Heart left ventricle (tissue), 16 donors: ENCODE measurements around the gene SLC25A42. TPM values are rescaled to one million over a fixed set of nuclear protein-coding genes. Genes with fewer than 3 reads are reported as not detected.
A peak's percentile ranks its signal among the peaks of the same experiment; 100 is the strongest.

Source experiments
- ATAC-seq, 4 donors: fragments of 200-7000 bp; cut with Tn5 transposase; one replicate each; pipeline ENCODE4 v1.9.1; 2020 to 2022; ENCODE audit warnings: moderate library complexity in 4 of 4, mild to moderate bottlenecking in 3 of 4, moderate number of reproducible peaks in 1 of 4
- DNase-seq, 5 donors: peaks; one replicate each; pipeline ENCODE4 v3.0.0-alpha.2; 2020
- H3K27ac ChIP-seq, 12 donors: fragments of 200-600 bp; sonication (generic) in 4 of 12; one replicate each; pipeline versions ENCODE4 v1.5.0 to v1.8.0; 2016 to 2022; ENCODE audit warnings: mild to moderate bottlenecking in 2 of 12
- H3K27me3 ChIP-seq, 9 donors: fragments of 200-600 bp; sonication (generic) in 2 of 9; one replicate each; pipeline versions ENCODE4 v1.5.1 to v1.8.0; 2016 to 2022; ENCODE audit warnings: mild to moderate bottlenecking in 3 of 9
- H3K36me3 ChIP-seq, 9 donors: fragments of 200-600 bp; sonication (generic) in 2 of 9; one replicate each; pipeline versions ENCODE4 v1.5.0 to v1.8.0; 2018 to 2022; ENCODE audit warnings: mild to moderate bottlenecking in 2 of 9
- H3K4me1 ChIP-seq, 12 donors: fragments of 200-600 bp; sonication (generic) in 4 of 12; one replicate each; pipeline versions ENCODE4 v1.5.0 to v1.8.0; 2016 to 2022; ENCODE audit warnings: mild to moderate bottlenecking in 3 of 12
- H3K4me3 ChIP-seq, 12 donors: fragments of 200-600 bp; sonication (generic) in 4 of 12; one replicate each; pipeline versions ENCODE4 v1.5.0 to v1.8.0; 2017 to 2022; ENCODE audit warnings: mild to moderate bottlenecking in 9 of 12, moderate library complexity in 4 of 12
- H3K9me3 ChIP-seq, 12 donors: fragments of 200-600 bp; sonication (generic) in 4 of 12; one replicate each; pipeline versions ENCODE4 v1.5.0 to v1.8.0; 2016 to 2022; ENCODE audit warnings: mild to moderate bottlenecking in 1 of 12
- POLR2A ChIP-seq, 2 donors: fragments of 450-650 bp; IDR thresholded peaks; one replicate each; pipeline ENCODE4 v1.6.1; 2017; ENCODE audit warnings: antibody characterized with exemption in 2 of 2, mild to moderate bottlenecking in 2 of 2, moderate library complexity in 2 of 2
- WGBS, 4 donors: extraction: QIAGEN DNeasy Blood & Tissue Kit in 2 of 4; methylation state at CpG; one replicate each; pipeline versions ENCODE4 v1.1.5 to v1.1.7; 2013 to 2018; 5-methylcytosine and 5-hydroxymethylcytosine counted together
- intact Hi-C, 10 donors: fragments of 100-400 bp; cut with DNase I; formaldehyde crosslinking; loops; one replicate each; pipeline versions ENCODE4 v1.11.1 to v1.14.2; 2022
- polyA plus RNA-seq, 2 donors: library from polyadenylated mRNA; stranded (reverse); fragments of 200-250 nt; gene quantifications; one replicate each; pipeline ENCODE4 v1.2.3, GENCODE V29; 2013
- total RNA-seq, 9 donors: library from RNA; depleted of rRNA in 2 of 9; stranded (reverse); fragments of >200 nt in 2 of 9; fragmentation: NEBNext Ultra II Directional in 3 of 9; extraction: Animal tissue kit (Norgen Biotek cat#: 25700) in 3 of 9; gene quantifications; one replicate each; pipeline versions ENCODE4 v1.1.0 to v1.2.4, GENCODE V29; 2016 to 2023
- TF ChIP-seq, protein P1 (sequence below), 12 donors: fragments of 200-600 bp; sonication (generic) in 4 of 12; IDR thresholded peaks; one replicate each; pipeline versions ENCODE4 v1.5.0 to v1.8.0; 2018 to 2022; ENCODE audit warnings: antibody characterized with exemption in 12 of 12, mild to moderate bottlenecking in 5 of 12
- donor health status: ischemic (EF 13 %, LVEDD 7.1; RV severe dilation, severe dysfunction).
- donor health status: healthy with polysubstance abuse.
- donor health status: DM: no; HTN: yes; CAD: no.
- donor health status: DM: no; HTN: no; CAD: no.
- donor health status: ischemic (EF 25% LVEDD 6.9; RV normal size, moderate dysfunction).
- donor health status: ischemic (EF 25% LVEDD 5.7; RV mildly dilated, moderate dysfunction).
- donor health status: healthy.
- donor health status: DM: yes; HTN: yes; CAD: no.
- donor health status: ischemic (EF 35%, LVEDD 5.7; RV mildly dilated, moderate dysfunction).
- donor health status: nonischemic (EF 11% LVEDD 7.7; RV severe dilation, severe dysfunction).
- donor health status: DM: yes; HTN: yes; CAD: no.
- donor health status: PGD.
- donor health status: ischemic (EF 29% LVEDD 5.4; RV normal size, mild dysfunction).
- donor health status: nonischemic (EF 23%, LVEDD 6.1; RV moderate dilation, normal function).

The SLC25A42 gene
- total and polyA plus RNA-seq, 11 donors, result 15.6 to 28.0 (median 17.9) TPM

GRCh38 chr19:19062454-19063182 is 1.2 kb upstream of the SLC25A42 start:
- H3K27ac ChIP-seq, result peak overlapping the region; percentile 61 to 94 (median 82)
- WGBS, 4 donors, result 71 to 80% (median 74%) methylated on average over 4 of the region's 4 CpGs
- peaks cover 0 to 10% (median 7%) of the 10 kb centered on the region in 9 donors for H3K36me3 ChIP-seq
- TF ChIP-seq, protein P1, sequence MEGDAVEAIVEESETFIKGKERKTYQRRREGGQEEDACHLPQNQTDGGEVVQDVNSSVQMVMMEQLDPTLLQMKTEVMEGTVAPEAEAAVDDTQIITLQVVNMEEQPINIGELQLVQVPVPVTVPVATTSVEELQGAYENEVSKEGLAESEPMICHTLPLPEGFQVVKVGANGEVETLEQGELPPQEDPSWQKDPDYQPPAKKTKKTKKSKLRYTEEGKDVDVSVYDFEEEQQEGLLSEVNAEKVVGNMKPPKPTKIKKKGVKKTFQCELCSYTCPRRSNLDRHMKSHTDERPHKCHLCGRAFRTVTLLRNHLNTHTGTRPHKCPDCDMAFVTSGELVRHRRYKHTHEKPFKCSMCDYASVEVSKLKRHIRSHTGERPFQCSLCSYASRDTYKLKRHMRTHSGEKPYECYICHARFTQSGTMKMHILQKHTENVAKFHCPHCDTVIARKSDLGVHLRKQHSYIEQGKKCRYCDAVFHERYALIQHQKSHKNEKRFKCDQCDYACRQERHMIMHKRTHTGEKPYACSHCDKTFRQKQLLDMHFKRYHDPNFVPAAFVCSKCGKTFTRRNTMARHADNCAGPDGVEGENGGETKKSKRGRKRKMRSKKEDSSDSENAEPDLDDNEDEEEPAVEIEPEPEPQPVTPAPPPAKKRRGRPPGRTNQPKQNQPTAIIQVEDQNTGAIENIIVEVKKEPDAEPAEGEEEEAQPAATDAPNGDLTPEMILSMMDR (IDR thresholded peaks at IDR 0.05), result no peak
- TF ChIP-seq POLR2A (IDR thresholded peaks at IDR 0.05), result no peak
- DNase-seq (peak in 2 of 5 donors; percentile 10 to 44), ATAC-seq (peak in 1 of 4 donors; percentile 2)
- peak overlapping the region in 11 of 12 donors; percentile 30 to 95 (median 81) for H3K4me3 ChIP-seq
- peaks cover 0 to 42% (median 32%) of the 10 kb centered on the region in 12 donors for H3K4me1 ChIP-seq
- H3K27me3 ChIP-seq, result no peaks in the 10 kb centered on the region
- no peaks in the 10 kb centered on the region for H3K9me3 ChIP-seq
- intact Hi-C loops, result loop anchor here in 7 of 10 donors (2.0 to 5.0 kb wide), 4 partner anchors 30 to 76 kb away; partner anchors contain the start of genes TMEM161A (in 5 of the 7), ARMC6 (in 2 of the 7) and SUGP2 (in 2 of the 7)

GRCh38 chr19:19064098-19064722 is 416 bp downstream of the SLC25A42 start:
- Histone ChIP-seq H3K27ac (peak overlapping the region in 11 of 12 donors; percentile 68 to 91 (median 81)), H3K27me3 (no peaks in the 10 kb centered on the region), H3K9me3 (no peaks in the 10 kb centered on the region), H3K36me3 (peaks cover 0 to 8% (median 0%) of the 10 kb centered on the region in 9 donors), H3K4me1 (peaks cover 0 to 58% (median 45%) of the 10 kb centered on the region in 12 donors), H3K4me3 (peak overlapping the region; percentile 51 to 95 (median 81))
- peak in 3 of 5 donors; percentile 17 to 62 (median 33) for DNase-seq
- intact Hi-C loops, result loop anchor here in 3 of 10 donors (5.0 kb wide), 2 partner anchors 43 to 73 kb away; partner anchors contain the start of gene TMEM161A (in 2 of the 3)
- WGBS, 4 donors, result 1 to 3% (median 2%) methylated on average over 21 to 29 of the region's 29 CpGs
- no peak for TF ChIP-seq POLR2A (IDR thresholded peaks at IDR 0.05)
- TF ChIP-seq, protein P1 (IDR thresholded peaks at IDR 0.05), result peak in 5 of 12 donors; percentile 4 to 38 (median 22)
- no peak for ATAC-seq

DNA sequence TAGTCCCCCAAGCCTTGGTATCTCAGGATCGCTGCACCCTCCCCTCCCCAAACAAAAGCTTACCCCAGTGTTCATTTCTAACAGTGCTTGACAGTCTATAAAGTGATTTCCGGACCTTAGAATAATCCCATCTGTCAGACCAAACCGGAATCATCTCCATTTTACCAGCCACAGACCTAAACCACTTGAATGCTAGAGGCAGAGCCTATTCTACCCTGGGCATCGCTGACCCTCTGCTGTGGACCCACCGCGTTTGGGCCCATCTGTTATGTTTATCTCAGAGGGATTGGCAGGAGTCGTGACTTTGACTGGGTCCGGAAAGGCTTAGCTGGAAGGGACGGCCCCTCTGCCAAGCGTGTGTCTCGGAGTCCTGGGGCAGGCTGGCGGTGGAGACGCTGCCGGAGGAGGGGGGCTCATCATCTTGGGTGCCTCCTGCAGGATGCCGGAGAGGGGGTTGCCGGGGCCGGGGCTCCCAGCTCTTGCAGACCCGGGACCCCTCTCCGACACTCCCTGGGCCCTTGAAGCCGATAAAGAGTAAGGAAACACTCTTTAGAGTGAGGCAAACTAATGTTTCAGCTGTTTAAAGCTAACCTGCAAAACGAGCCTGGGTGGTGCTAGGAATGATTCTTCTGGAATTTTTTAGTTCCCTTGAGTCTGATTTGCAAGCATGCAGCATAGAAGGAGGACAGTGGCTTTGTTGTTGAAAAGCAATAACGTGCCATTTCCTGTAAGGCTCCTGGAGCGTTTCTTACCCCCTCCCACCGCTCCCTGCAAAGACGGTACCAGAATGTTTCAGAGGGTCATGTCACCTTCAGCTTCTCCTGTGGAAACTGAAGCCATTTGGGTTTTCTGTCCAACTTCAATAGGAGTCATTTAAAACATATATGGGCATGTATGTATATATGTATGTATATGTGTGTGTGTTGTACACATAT is 1.3 kb downstream of the SLC25A42 start:
- intact Hi-C loops, result loop anchor here in 3 of 10 donors (5.0 kb wide), 2 partner anchors 42 to 72 kb away; partner anchors contain the start of gene TMEM161A (in 2 of the 3)
- peak overlapping the region in 10 of 12 donors; percentile 4 to 91 (median 37) for H3K27ac ChIP-seq

More for the DNA sequence above, 1.3 kb downstream of the SLC25A42 start:
- peaks cover 0 to under 1% (median 0%) of the 10 kb centered on the region in 9 donors for H3K36me3 ChIP-seq
- no peak for ATAC-seq
- DNase-seq, result peak in 3 of 5 donors; percentile 33 to 64 (median 48)
- no peaks in the 10 kb centered on the region for H3K9me3 ChIP-seq
- 3 to 6% (median 4%) methylated on average over 18 to 25 of the region's 25 CpGs for WGBS, 4 donors
- H3K4me1 ChIP-seq, result peaks cover 0 to 63% (median 48%) of the 10 kb centered on the region in 12 donors
- TF ChIP-seq, protein P1 (IDR thresholded peaks at IDR 0.05), result no peak
- no peak for TF ChIP-seq POLR2A (IDR thresholded peaks at IDR 0.05)
- H3K4me3 ChIP-seq, result peak overlapping the region; percentile 51 to 95 (median 81)
- no peaks in the 10 kb centered on the region for H3K27me3 ChIP-seq
